GM15510 (cell line): Measurements from ENCODE around the gene ALOX15.

Source experiments
- POLR2A ChIP-seq: IDR thresholded peaks from 3 replicates; pipeline ENCODE4 v1.6.1; 2011; ENCODE audit warnings: borderline replicate concordance; ENCODE audit not compliant: insufficient read length; ENCODE audit errors: extremely low read depth

Gene ALOX15

GRCh38 chr17:4664230-4664629, 22.8 kb upstream of the ALOX15 start:
- TF ChIP-seq POLR2A: no peak

- TF ChIP-seq POLR2A: no peak
Observed at GRCh38 chr17:4663711-4664110, 22.2 kb upstream of the ALOX15 start.

- no peak for TF ChIP-seq POLR2A
Observed at GRCh38 chr17:4658478-4659305, 17.2 kb upstream of the ALOX15 start.

- no peak for TF ChIP-seq POLR2A
Observed at GRCh38 chr17:4657678-4658077, 16.2 kb upstream of the ALOX15 start.

GRCh38 chr17:4652997-4653396, 11.5 kb upstream of the ALOX15 start:
- no peak for TF ChIP-seq POLR2A

- TF ChIP-seq POLR2A: no peak
Observed at GRCh38 chr17:4648741-4649140, 7.3 kb upstream of the ALOX15 start.

GRCh38 chr17:4645642-4646041, 4.2 kb upstream of the ALOX15 start:
- no peak for TF ChIP-seq POLR2A

GRCh38 chr17:4643676-4644075, 2.2 kb upstream of the ALOX15 start:
- TF ChIP-seq POLR2A: no peak

GRCh38 chr17:4642286-4642685, 808 bp upstream of the ALOX15 start:
- TF ChIP-seq POLR2A: no peak

GRCh38 chr17:4636474-4637100, 4.9 kb downstream of the ALOX15 start:
- TF ChIP-seq POLR2A: no peak

- no peak for TF ChIP-seq POLR2A
Observed at GRCh38 chr17:4635823-4636375, 5.6 kb downstream of the ALOX15 start.

GRCh38 chr17:4634976-4635375, 6.5 kb downstream of the ALOX15 start:
- no peak for TF ChIP-seq POLR2A

GRCh38 chr17:4633643-4634042, 7.8 kb downstream of the ALOX15 start:
- TF ChIP-seq POLR2A: no peak

GRCh38 chr17:4632581-4632920, 8.9 kb downstream of the ALOX15 start:
- TF ChIP-seq POLR2A: no peak

- TF ChIP-seq POLR2A: no peak
Observed at GRCh38 chr17:4631836-4632580, 9.5 kb downstream of the ALOX15 start.
